HL-60 (cell line): ENCODE results near the gene HMCN1.

Experiments used
- CTCF ChIP-seq: IDR thresholded peaks from one replicate; pipeline ENCODE4 v1.5.1; 2011; ENCODE audit warnings: low read length, control low read depth, inconsistent platforms; ENCODE audit not compliant: insufficient read depth
- GABPA ChIP-seq: IDR thresholded peaks from 2 replicates; pipeline ENCODE4 v1.6.1; 2012; ENCODE audit warnings: low read depth
- POLR2AphosphoS5 ChIP-seq: IDR thresholded peaks from 2 replicates; pipeline ENCODE4 v1.6.1; 2012; ENCODE audit warnings: low read depth
- REST ChIP-seq: IDR thresholded peaks from 2 replicates; pipeline ENCODE4 v1.6.1; 2012; ENCODE audit warnings: low read depth; ENCODE audit not compliant: insufficient replicate concordance
- SPI1 ChIP-seq: IDR thresholded peaks from 2 replicates; pipeline ENCODE4 v1.6.1; 2012; ENCODE audit warnings: low read depth, mild to moderate bottlenecking, borderline replicate concordance

- no peak for TF ChIP-seq CTCF
- no peak for TF ChIP-seq GABPA
- TF ChIP-seq POLR2AphosphoS5: no peak
- TF ChIP-seq REST: no peak
- no peak for TF ChIP-seq SPI1
Observed at GRCh38 chr1:185786524-185786923, 52.3 kb downstream of the HMCN1 start.
